ENCODE results near the gene LHFPL6.

LHFPL6 gene

GRCh38 chr13:39528661-39528980, 74.4 kb downstream of the LHFPL6 start:
- no peaks in the 10 kb centered on the region for H4K20me1 ChIP-seq (ENCODE audit: insufficient read depth, low read length)
- no peak overlapping the region for H2AFZ ChIP-seq (ENCODE audit: low read depth, low read length)
- H3K27me3 ChIP-seq (ENCODE audit: insufficient read depth, low read length, poor library complexity), result no peaks in the 10 kb centered on the region
- H3K4me3 ChIP-seq (ENCODE audit: low read depth in 1 of 2, low read length in 2 of 2), result no peak overlapping the region
- TF ChIP-seq EZH2 (IDR thresholded peaks at IDR 0.05; ENCODE audit: borderline replicate concordance, low read depth, low read length, severe bottlenecking), result no peak
- no peak for TF ChIP-seq CTCF (IDR thresholded peaks at IDR 0.05; ENCODE audit: borderline replicate concordance, extremely low read depth, low read length, poor library complexity, severe bottlenecking)
- no peaks in the 10 kb centered on the region for H3K36me3 ChIP-seq (ENCODE audit: insufficient read depth, low read length)
- no peaks in the 10 kb centered on the region for H3K4me1 ChIP-seq (ENCODE audit: insufficient read depth, low read length)
- no peaks in the 10 kb centered on the region for H3K9me3 ChIP-seq (ENCODE audit: insufficient read depth, low read length, severe bottlenecking)
- no peak overlapping the region for H3K9ac ChIP-seq (ENCODE audit: low read depth, low read length)
- ATAC-seq (ENCODE audit: insufficient read depth, low read depth) (no peak), DNase-seq (no peak)
- no peak overlapping the region for H3K4me2 ChIP-seq (ENCODE audit: insufficient read depth, low read length)
- no peak overlapping the region for H3K27ac ChIP-seq (ENCODE audit: low read length)
- H3K79me2 ChIP-seq (ENCODE audit: insufficient read depth, low read length), result no peaks in the 10 kb centered on the region

- Histone ChIP-seq H3K27ac (ENCODE audit: low read length) (no peak overlapping the region), H4K20me1 (ENCODE audit: insufficient read depth, low read length) (no peaks in the 10 kb centered on the region), H3K79me2 (ENCODE audit: insufficient read depth, low read length) (no peaks in the 10 kb centered on the region), H3K4me3 (ENCODE audit: low read depth in 1 of 2, low read length in 2 of 2) (no peak overlapping the region), H2AFZ (ENCODE audit: low read depth, low read length) (no peak overlapping the region), H3K9me3 (ENCODE audit: insufficient read depth, low read length, severe bottlenecking) (no peaks in the 10 kb centered on the region), H3K36me3 (ENCODE audit: insufficient read depth, low read length) (no peaks in the 10 kb centered on the region), H3K9ac (ENCODE audit: low read depth, low read length) (no peak overlapping the region), H3K27me3 (ENCODE audit: insufficient read depth, low read length, poor library complexity) (no peaks in the 10 kb centered on the region), H3K4me2 (ENCODE audit: insufficient read depth, low read length) (no peak overlapping the region), H3K4me1 (ENCODE audit: insufficient read depth, low read length) (no peaks in the 10 kb centered on the region)
- DNase-seq (no peak), ATAC-seq (ENCODE audit: insufficient read depth, low read depth) (no peak)
- TF ChIP-seq EZH2 (IDR thresholded peaks at IDR 0.05; ENCODE audit: borderline replicate concordance, low read depth, low read length, severe bottlenecking) (no peak), CTCF (IDR thresholded peaks at IDR 0.05; ENCODE audit: borderline replicate concordance, extremely low read depth, low read length, poor library complexity, severe bottlenecking) (no peak)
Observed at GRCh38 chr13:39527961-39528660, 74.9 kb downstream of the LHFPL6 start.

GRCh38 chr13:39527301-39527700, 75.7 kb downstream of the LHFPL6 start:
- H3K27me3 ChIP-seq (ENCODE audit: insufficient read depth, low read length, poor library complexity), result no peaks in the 10 kb centered on the region
- TF ChIP-seq EZH2 (IDR thresholded peaks at IDR 0.05; ENCODE audit: borderline replicate concordance, low read depth, low read length, severe bottlenecking) (no peak), CTCF (IDR thresholded peaks at IDR 0.05; ENCODE audit: borderline replicate concordance, extremely low read depth, low read length, poor library complexity, severe bottlenecking) (no peak)
- H3K27ac ChIP-seq (ENCODE audit: low read length), result no peak overlapping the region
- ATAC-seq (ENCODE audit: insufficient read depth, low read depth) (no peak), DNase-seq (no peak)
- H3K36me3 ChIP-seq (ENCODE audit: insufficient read depth, low read length), result no peaks in the 10 kb centered on the region
- H3K4me3 ChIP-seq (ENCODE audit: low read depth in 1 of 2, low read length in 2 of 2), result no peak overlapping the region
- no peaks in the 10 kb centered on the region for H3K4me1 ChIP-seq (ENCODE audit: insufficient read depth, low read length)
- H2AFZ ChIP-seq (ENCODE audit: low read depth, low read length), result no peak overlapping the region
- H3K9ac ChIP-seq (ENCODE audit: low read depth, low read length), result no peak overlapping the region
- H3K4me2 ChIP-seq (ENCODE audit: insufficient read depth, low read length), result no peak overlapping the region
- no peaks in the 10 kb centered on the region for H3K79me2 ChIP-seq (ENCODE audit: insufficient read depth, low read length)
- no peaks in the 10 kb centered on the region for H3K9me3 ChIP-seq (ENCODE audit: insufficient read depth, low read length, severe bottlenecking)
- no peaks in the 10 kb centered on the region for H4K20me1 ChIP-seq (ENCODE audit: insufficient read depth, low read length)
